Hepatic stellate cell (primary cell): ENCODE data around the gene ALKBH7.

Experiments used
- DNase-seq: peaks from one replicate; pipeline ENCODE4 v3.0.0; 2011; ENCODE audit warnings: low spot score

Gene ALKBH7

DNA sequence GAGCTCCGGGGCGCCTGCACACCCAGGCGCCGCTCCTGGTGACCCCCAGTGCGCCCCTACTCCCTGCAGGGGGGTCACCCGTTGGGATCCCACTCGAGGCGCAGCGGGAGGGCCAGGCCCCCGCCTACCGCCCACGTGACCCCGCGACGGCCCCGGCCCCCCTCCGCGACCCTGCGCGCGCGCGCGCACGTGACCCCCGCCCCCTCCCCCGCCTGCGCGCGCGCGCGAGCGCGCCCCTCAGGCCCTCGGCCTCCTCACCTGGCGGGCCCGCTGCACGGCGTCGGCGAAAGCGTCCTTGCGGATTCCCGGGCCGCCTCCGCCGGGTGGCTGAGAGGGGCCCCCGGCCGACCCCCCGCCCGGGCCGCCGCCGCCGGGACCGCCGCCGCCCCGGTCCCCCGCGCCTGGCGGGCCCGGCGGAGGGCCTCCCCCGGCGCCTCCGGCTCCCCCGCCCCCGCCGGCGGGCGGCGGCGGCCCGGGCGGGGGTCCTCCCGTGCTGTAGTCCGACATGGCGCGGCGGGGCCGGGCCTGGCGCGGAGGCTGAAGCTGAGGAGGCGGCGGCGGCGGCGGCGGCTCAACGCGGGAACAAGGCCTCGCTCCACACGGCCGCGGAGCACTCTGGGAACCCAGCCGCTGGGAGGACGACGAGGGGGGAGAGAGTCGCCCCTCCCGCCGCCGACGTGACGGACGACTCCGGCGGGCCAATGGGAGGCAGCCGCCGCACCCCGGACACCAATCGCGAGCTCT lies 51.8 kb downstream of the ALKBH7 start, which contains the start of gene KHSRP:
Gene KHSRP (minus strand): TSS at position 617 of the 744 bp plus-strand sequence. CDS start 110 bp downstream, at position 507.
- no peak for DNase-seq
